Stimulated activated CD8-positive, alpha-beta memory T cell treated with anti-CD3 and anti-CD28 coated beads, Interleukin-4, amount 100 ng/mL, for 4 hours (primary cell): ENCODE data around the gene ADAMTSL5.
"Not testable (repeated sequence)": the region's sequence is repeated elsewhere in the genome, so short reads cannot be mapped to it uniquely, and the experiment has no call there.

ENCODE experiments used
- DNase-seq, 2 donors: peaks; one replicate each; pipeline ENCODE4 v3.0.0-alpha.2; 2020; ENCODE audit warnings: low read depth in 2 of 2, low spot score in 1 of 2

The ADAMTSL5 gene

DNA sequence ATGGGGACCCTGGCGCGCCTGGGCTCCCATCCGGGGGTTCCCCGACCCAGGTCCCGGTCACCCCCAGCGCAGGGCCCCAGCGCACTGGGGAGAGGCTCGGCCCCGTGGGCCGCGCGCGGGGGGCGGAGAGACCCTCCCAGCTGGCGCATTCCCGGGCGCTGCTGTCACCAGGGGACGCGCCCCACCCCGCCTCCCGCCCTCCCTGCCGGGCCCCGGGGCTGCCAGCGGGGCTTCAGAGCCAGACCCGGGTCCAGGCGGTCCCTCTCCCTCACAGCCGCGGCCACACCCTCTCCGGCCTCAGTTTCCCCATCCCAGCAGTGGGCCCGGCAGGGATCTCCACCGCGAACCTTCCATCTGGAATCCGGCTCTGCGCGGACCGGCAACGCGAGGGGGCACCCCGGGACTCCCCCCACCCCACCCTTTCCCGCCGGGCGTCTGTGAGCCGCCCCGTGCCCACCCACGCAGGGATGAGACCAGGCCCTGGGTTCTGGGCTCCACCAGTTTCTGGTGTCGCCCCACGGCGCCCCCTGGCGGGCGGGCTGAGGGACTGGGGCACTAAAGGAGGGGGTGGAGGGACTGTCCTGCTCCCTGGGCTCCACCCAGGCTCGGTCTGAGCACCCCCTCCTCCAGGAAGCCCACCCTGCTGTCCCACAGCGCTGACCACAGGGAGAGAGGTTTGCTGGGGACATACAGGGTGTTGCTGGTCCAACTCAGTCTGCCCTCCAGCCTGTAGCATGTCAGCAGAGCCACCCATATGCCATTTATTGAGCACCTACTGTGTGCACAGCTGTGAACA is 878 bp upstream of the ADAMTSL5 start:
- peak; percentile 11 to 24 for DNase-seq

DNA sequence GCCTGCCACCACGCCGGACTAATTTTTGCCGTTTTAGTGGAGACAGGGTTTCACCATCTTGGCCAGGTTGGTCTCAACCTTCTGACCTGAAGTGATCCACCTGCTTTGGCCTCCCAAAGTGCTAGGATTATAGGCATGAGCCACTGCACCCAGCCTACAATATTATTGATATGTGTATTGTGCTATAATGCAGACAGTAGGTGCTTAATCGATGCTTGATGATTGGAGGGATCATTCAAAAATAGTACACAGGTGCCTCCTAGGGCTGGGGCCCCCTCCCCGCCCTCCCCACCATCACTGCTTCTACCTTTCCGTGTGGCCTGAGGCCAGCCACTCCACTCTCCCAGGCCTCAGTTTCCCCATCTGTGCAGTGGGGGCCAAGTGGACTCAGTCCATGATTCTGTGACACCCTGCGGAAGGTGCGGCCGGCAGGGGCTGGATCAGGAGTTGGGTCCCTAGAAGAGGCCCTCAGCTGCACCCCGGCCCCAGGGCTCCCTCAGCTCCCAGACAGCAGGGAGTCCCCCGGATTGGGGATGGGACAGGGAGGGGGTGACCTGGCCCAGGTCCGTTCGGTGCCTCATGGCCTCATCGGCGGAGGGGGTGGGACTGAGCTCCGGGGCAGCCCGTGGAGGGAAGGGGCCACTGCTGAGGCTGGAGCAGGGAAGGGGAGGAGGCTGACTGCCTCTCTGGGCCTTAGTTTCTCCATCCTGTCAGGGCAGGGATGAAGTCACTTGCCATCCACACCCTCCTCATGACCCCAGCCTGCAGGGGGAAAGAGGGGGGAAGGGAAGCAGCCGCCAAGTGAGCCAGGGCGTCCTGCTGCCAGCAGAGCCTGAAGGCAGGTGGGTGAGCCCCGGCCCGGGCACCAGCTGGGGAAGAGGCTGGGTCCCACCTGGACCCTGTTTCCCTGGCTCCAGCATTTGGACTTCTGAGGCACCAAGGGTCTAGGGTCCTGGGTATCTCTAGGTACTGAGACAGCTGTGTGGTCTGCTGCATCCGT is 1.2 kb downstream of the ADAMTSL5 start:
- no peak for DNase-seq

- DNase-seq: no peak
Measured at GRCh38 chr19:1510807-1511206, 2.0 kb downstream of the ADAMTSL5 start.

DNA sequence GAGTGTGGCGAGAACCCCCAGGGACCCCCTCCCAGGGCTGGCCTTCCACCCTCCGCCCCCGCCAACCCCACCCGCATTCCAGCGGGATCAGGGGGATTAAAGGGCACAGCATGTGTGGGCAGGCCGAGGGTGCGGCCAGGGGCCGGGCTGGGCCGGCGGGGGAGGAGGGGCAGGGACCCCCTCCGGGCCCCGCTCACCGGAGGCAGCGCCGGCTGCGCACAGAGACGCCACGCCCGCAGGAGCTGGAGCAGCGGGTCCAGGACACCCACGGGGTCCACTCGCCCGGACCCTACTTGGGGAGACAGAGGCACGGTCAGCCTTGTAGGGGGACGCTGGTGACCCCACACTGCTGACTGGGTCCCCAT is 2.4 kb downstream of the ADAMTSL5 start:
- DNase-seq: no peak

- no peak for DNase-seq
Measured at GRCh38 chr19:1509602-1510441, 3.0 kb downstream of the ADAMTSL5 start.

GRCh38 chr19:1508507-1508856 is 4.3 kb downstream of the ADAMTSL5 start:
- DNase-seq: no peak

DNA sequence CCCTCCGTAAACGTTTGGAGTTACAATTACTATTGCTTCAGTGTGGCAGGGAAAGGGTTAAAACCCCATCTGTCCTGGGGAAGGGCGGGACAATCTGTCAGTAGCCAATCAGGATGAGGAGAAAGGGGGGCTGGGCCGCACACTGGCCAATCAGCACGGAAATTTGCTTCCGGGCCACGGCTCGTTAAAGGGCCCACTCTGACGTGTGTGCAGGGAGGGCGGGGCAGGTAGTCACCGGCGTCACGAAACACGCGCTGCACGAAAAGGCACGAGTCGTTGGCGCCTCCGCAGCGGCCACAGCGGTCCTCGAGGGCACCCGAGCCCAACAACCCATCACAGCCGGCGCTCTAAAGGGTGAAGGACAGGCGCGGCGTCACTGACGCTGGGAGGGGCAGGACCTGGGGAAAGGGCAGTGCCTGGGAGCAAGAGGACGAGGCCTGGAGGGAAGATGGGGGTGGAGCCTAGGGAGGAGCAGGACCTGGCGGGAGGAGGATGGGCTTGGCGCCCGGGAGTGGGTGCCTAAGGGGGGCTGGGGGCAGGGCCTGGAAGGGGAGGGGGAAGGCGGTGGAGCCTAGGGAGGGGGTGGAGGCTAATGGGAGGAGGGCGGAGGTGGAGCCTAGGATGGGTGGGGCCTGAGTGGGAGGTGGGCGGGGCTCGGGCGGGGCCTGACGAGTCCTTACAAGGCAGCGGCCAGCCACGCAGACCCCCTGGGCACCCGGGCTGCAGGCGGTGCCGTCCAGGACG is 4.9 kb downstream of the ADAMTSL5 start:
- DNase-seq: peak; percentile 81 to 82

- no peak for DNase-seq
Measured at GRCh38 chr19:1507192-1507660, 5.6 kb downstream of the ADAMTSL5 start.

DNA sequence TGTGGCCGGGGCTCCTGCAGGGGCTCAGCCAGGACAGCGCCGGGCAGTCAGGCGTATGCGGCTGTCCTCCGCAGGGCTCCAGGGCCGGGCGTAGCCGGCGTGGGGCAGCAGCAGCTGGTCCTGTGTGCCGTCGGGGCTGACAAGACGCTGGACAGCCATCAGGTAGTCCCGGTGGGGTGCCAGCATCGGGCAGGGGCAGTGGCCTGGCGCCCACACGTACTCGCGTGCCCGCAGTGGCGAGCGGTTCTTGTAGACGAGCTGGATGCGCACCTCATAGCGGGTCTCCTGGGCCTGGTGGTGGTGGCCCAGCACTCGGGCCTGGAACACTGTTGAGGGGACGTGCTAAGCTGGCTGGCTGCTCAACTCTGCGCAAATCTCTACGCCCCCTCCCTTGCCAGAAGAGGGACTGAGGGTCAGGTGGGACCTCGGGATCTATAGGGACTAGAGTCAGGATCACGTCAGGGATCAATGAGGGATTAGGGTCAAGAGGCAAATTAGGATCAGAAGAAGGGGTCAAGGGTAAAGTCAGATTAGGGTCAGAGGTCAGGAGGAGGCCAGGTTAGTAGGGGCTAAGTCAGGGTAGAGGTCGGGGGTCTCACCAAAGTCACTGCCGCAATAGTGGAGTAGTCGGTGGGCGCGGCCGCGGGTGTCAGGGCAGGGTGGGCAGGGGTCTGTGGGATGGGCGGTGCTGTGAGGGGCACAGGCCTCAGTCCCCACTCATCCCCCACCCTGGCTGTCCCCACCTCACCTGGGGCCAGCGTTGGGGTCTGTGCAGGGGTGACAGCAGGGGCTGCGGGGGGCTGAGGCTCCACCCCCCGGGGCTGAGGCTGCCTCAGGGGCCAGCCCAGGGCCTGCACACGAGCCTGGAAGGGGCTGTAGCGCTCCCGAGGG is 6.6 kb downstream of the ADAMTSL5 start:
- DNase-seq: no peak

DNA sequence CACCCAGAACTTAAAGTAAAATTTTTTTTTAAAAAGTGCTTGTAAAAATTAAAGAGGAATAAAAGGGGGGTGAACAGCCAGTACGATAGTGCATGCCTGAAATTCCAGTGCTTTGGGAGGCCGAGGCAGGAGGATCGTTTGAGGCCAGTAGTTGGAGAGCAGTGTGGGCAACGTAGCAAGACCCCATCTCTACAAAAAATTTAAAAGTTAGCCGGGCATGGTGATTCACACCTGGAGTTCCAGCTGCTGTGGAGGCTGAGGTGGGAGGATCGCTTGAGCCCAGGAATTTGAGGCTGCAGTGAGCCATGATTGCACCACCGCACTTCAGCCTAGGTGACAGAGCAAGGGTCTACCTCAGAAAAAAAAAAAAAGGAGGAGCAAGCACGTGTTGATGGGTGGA is 7.8 kb downstream of the ADAMTSL5 start:
- no peak for DNase-seq

GRCh38 chr19:1503925-1504773 is 8.7 kb downstream of the ADAMTSL5 start:
- no peak for DNase-seq

- peak; percentile 33 to 41 for DNase-seq
Measured at GRCh38 chr19:1503089-1503924, 9.5 kb downstream of the ADAMTSL5 start.

- no peak for DNase-seq
Measured at GRCh38 chr19:1502433-1503088, 10.3 kb downstream of the ADAMTSL5 start.

DNA sequence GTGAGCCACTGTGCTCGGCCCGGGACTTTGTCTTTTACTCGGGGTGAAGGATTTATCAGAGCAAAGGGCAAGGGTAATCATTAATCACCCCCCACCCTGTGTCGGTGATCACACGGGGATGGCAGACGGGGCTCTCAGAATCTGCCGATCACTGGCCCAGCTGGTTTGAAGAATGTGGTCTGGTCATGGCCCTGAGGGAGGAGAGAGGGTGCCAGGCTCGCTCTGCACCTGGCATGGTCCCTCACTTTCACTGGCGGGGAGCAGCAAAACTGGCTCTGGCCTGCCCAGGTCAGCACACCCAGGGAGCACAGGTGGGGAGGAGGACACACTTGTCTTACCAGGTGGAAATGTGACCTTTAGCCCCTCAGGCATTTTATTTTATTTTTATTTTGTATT is 11.6 kb downstream of the ADAMTSL5 start:
- no peak for DNase-seq

DNA sequence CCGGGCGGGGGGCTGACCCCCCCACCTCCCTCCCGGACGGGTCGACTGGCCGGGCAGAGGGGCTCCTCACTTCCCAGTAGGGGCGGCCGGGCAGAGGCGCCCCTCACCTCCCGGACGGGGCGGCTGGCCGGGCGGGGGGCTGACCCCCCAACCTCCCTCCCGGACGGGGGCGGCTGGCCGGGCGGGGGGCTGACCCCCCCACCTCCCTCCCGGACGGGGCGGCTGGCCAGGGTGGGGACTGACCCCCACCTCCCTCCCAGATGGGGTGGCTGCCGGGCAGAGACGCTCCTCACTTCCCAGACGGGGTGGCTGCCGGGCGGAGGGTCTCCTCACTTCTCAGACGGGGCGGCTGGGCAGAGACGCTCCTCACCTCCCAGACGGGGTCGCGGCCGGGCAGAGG is 13.6 kb downstream of the ADAMTSL5 start:
- not testable (repeated sequence) for DNase-seq

DNA sequence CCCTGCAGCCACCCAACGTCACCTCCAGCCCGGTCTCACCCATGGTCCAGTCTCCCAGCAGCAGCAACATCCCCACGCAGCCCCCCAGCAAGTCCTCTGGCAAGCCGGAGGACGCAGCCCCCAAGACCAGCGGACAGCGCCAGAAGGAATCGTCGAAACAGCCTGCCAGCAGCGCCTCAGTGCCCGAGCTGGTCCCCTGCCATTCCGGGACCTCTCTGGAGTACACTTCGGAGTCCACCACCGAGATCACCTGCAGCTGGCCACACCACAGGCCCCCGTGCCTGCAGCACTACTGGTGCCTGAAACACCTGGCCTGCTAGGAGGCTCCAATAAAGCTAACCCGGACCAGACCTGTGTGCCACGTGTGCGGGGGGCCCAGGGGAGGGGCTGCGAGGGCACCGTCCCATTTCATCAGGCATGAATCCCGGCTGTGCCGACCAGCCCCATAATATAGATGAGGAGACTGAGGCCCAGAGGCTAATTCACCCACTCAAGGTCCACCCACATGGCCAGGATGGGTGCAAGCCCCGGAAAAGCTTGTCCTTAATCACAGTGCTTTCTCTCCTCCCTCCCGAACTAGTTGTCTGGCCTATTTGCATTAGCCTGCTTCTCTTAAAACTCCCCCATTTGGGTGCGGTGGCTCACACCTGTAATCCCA is 15.1 kb downstream of the ADAMTSL5 start:
- no peak for DNase-seq
